ENCODE data around the gene FAM53A.

FAM53A gene

DNA sequence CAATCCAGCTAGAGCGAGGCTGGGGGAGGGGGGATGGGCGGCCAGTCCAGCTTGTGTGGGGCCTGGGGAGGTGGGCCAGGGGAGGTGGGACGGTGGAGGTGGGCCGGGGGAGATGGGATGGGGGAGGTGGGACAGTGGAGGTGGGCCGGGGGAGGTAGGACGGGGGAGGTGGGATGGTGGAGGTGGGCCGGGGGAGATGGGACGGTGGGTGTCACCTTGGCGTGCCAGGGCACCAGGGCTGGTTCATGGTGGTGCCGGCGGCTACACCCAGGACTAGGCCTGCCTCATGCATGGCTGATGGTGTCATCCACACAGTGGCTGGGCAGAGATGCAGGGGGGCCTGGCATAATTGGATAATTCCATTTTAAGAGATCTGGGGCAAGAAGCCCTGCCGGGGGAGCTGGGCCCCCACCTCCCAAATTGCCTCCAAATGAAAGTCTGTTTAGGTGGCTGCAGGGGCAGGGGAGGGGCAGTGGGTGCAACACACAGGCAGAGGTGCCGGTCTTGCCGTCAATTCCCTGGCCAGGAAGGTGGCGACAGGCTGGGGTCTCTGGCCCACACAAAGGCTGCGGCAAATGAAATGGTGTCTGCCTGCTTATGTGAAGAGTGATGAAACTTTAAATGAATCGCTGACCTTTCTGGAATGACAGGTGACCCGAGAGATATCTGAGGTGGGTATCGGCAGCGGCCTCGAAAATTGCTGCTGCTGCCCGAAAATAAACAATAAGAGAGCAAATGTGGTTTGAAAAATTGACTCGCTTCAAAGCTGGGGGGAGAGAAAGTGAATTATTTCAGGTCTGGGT is 82.1 kb downstream of the FAM53A start:
- H3K27ac ChIP-seq: no peak overlapping the region
- TF ChIP-seq ZFX (IDR thresholded peaks at IDR 0.05; ENCODE audit: borderline replicate concordance): no peak
- TF ChIP-seq, protein P1, sequence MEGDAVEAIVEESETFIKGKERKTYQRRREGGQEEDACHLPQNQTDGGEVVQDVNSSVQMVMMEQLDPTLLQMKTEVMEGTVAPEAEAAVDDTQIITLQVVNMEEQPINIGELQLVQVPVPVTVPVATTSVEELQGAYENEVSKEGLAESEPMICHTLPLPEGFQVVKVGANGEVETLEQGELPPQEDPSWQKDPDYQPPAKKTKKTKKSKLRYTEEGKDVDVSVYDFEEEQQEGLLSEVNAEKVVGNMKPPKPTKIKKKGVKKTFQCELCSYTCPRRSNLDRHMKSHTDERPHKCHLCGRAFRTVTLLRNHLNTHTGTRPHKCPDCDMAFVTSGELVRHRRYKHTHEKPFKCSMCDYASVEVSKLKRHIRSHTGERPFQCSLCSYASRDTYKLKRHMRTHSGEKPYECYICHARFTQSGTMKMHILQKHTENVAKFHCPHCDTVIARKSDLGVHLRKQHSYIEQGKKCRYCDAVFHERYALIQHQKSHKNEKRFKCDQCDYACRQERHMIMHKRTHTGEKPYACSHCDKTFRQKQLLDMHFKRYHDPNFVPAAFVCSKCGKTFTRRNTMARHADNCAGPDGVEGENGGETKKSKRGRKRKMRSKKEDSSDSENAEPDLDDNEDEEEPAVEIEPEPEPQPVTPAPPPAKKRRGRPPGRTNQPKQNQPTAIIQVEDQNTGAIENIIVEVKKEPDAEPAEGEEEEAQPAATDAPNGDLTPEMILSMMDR (IDR thresholded peaks at IDR 0.05): no peak

DNA sequence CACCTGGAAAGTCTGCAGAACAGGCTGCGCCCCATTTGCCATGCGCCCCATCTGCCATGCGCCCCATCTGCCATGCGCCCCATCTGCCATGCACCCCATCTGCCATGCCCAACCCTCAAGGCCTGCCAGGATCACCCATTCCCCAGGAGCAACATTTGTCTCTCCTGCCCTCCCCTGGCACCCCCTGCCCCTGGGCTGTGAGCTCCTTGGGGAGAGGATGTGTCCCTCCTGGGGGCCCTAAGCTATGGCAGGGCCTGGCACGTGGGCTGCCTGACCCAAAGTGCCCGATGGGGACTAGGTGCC is 82.6 kb downstream of the FAM53A start:
- TF ChIP-seq ZFX (IDR thresholded peaks at IDR 0.05; ENCODE audit: borderline replicate concordance): no peak
- TF ChIP-seq, protein P1 (IDR thresholded peaks at IDR 0.05): no peak
- H3K27ac ChIP-seq: no peak overlapping the region

DNA sequence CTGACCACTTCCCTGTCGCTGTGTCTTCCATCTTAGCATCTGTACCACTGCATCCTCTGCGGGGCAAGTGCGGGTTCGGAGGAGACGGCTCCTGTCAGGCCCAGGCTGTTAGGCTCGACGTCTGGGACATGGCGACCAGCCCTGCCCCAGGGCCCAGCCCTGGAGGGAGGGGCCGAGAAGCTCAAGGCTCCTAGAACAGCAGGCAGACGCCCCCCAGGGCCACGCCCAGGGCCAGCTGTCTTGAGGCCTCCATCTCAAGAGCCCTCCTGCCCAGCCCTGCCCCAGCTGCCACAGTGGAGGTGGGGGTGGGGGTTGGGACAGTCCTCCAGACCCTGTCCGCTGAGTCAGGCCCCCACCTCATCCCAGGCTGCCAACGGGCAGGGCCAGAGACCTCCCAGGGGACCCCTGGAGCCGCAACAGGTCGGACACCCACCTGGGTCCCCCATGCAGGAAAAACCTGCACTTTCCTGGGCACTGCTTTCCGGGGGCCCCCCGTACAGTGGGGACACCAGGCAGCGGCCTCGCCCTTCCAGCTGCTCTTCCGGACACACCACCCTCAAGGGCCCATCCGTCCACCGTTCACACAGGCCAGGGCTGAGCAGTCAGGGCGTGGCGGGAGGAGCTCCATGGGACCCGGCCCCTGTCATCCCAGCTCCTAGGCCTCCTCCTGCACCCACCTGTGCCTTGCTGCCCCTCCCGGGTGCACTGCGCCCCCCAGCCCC is 83.1 kb downstream of the FAM53A start:
- H3K27ac ChIP-seq: no peak overlapping the region
- TF ChIP-seq ZFX (IDR thresholded peaks at IDR 0.05; ENCODE audit: borderline replicate concordance): no peak
- TF ChIP-seq, protein P1 (IDR thresholded peaks at IDR 0.05): no peak

DNA sequence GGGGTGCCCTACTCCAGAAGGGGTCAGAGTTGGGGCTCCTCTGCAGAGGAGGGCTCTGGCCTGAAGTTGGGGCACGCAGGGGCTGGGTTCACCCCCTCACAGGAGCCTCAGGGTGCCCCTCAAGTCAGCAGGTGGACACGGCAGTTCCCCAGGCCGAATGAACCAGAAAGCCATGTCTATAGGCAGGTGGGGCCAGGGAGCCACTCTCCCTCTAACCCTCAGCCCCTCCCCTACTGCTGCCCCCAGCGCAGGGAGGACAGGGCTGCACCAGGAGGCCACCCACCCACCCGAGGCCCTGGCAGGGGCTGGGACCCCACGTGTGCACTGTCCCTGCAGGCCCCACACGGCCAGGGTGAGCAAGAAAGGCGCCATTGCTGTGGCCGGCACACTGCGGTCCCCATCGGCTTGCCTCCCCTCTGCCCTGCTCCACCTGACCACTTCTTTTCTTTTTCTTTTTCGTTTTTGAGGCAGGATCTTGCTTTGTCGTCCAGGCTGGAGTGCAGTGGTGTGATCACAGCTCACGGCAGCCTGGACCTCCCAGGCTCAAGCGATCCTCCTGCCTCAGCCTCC is 83.8 kb downstream of the FAM53A start:
- TF ChIP-seq, protein P1 (IDR thresholded peaks at IDR 0.05): no peak
- TF ChIP-seq ZFX (IDR thresholded peaks at IDR 0.05; ENCODE audit: borderline replicate concordance): no peak
- H3K27ac ChIP-seq: no peak overlapping the region

DNA sequence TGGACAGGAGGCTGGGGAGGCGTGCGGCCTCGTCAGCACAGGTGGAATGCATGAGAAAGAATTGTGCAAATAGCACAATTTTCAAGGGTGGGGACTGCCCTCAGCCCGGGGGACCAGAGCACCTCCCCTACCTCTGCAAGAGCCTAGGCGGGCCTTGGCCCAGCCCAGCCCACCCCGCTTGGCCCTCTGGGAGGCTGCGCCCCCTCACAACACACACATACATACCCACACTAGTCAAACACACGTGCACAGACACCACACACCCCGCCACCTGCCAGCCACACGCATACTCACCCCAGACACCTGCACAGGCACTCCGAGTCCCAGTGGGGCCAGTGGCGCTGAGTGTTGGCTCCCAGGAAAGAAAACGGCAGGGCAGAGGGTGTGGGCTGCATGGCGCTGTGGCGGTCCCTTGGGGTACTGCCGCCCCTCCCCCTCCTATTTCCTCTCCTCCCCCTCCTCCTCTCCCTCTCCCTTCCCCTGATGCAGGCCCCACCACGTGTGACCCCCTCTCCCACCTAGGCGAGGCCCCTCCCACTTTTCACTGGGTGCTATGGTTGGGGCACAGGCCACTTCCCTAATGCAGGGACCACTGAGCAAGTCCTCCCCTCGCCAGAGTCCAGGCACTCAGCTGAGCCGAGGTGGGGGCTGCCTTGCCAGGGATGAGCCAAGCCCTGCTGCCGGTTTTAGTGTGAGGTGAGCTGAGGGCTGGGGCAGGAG is 84.5 kb downstream of the FAM53A start:
- TF ChIP-seq, protein P1 (IDR thresholded peaks at IDR 0.05): no peak
- TF ChIP-seq ZFX (IDR thresholded peaks at IDR 0.05; ENCODE audit: borderline replicate concordance): no peak
- no peak overlapping the region for H3K27ac ChIP-seq

DNA sequence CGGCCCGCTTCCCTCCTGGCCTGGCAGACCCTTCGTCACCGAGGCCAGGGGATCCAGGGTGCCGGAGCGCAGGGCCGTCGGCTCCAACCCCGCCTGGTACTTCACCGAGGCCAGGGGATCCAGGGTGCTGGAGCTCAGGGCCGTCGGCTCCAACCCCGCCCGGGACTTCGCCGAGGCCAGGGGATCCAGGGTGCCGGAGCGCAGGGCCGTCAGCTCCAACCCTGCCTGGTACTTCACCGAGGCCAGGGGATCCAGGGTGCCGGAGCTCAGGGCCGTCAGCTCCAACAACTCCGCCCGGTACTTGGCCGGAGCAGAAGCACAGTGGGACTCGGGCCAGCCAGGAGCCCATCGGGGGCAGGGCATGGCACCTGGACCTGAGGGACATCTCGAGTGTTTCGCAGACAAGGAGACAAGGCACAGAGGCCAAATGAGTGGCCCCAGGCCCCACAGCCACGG is 85.1 kb downstream of the FAM53A start:
- no peak overlapping the region for H3K27ac ChIP-seq
- TF ChIP-seq, protein P1 (IDR thresholded peaks at IDR 0.05): no peak
- no peak for TF ChIP-seq ZFX (IDR thresholded peaks at IDR 0.05; ENCODE audit: borderline replicate concordance)
